GM19372 (cell line): ENCODE data around the gene ANTKMT.
"Not testable (repeated sequence)": the region's sequence is repeated elsewhere in the genome, so short reads cannot be mapped to it uniquely, and the experiment has no call there.

Experiments
- ATAC-seq: cut with Tn5 transposase; IDR thresholded peaks from one replicate; pipeline ENCODE4 v1.9.1; 2021; ENCODE audit warnings: mild to moderate bottlenecking, low read depth, moderate library complexity; ENCODE audit not compliant: unreplicated experiment

Gene ANTKMT

DNA sequence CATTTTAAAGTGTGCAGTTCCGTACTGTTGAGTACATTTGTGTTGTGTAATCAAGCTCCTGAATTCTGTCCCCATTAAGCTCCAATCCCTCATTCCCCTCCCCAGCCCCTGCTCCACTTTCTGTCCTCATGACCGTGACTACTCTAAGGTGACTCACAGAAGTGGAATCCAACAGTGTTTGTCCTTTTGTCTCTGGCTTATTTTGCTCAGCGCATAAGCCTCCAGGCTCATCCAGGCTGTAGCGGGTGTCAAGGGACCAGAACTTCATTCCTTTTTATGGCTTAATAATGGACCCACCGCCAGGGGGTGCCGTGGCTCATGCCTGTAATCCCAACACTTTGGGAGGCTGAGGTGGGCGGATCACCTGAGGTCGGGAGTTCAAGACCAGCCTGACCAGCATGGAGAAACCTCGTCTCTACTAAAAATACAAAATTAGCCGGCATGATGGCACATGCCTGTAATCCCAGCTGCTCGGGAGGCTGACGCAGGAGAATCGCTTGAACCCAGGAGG lies 8.2 kb upstream of the ANTKMT start:
- ATAC-seq, result not testable (repeated sequence)

DNA sequence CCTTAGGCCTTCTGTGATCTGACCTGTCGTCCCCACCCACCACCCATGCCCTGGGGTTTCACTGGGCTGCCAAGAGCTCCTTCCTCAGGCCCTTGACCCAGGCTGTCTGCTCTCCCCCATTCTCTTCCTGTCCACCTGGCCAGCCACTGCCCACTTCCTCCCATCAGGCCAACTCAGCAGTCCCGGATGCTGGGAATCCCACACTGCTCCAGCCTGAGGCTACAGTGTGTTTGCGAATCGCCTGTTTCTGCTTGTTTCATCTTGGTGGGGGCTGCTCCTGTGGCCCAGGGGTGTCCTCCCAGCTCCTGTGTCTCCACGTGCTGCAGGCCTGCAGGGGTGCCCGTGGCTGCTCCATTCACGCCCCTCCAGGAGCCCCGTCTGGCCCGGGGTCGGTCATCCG lies 6.9 kb upstream of the ANTKMT start:
- no peak for ATAC-seq

DNA sequence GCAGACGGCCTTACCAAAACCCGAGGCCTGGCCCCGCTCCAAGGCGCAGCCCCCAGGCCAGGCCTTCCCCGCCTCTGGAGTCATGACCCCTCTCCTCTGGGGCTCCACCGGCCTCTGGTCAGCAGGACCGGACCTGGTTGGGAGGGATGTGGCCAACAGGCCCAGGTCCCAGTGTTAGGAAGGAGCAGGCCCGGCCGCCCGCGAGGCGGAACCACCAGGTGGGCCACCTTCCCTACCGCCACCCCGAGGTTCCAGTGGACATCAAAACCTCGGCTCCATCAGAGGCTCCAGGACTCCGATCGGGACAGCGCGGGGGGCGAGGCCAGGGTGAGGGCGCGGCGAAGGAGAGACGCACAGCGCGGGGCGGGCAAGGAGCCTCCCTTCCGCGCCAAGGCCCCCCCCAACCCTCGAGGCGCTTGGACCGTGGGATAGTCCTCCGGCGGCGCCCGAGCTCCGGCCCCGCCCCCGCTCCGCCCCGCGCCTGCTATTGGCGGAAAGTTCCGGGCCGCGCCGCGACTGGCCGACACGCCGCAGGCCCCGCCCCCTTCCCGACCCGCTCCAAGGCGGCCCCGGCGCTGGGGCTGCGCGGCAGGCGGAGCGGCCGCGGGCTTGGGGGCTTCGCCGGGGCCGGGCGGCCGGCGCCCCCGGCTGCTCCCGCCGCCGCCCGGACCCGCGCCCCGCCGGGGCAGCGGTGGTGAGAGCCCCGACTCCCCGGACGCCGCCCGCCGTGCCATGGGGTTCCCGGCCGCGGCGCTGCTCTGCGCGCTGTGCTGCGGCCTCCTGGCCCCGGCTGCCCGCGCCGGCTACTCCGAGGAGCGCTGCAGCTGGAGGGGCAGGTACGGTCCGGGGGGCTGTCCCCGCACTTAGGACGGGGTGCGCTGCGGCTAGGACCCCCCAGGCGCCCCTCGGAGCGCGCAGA lies 6.1 kb upstream of the ANTKMT start, which contains the start of gene METRN:
Gene METRN (plus strand): TSS at position 561 of the 919 bp plus-strand sequence. CDS start 172 bp downstream, at position 733.
- peak; percentile 69 for ATAC-seq

DNA sequence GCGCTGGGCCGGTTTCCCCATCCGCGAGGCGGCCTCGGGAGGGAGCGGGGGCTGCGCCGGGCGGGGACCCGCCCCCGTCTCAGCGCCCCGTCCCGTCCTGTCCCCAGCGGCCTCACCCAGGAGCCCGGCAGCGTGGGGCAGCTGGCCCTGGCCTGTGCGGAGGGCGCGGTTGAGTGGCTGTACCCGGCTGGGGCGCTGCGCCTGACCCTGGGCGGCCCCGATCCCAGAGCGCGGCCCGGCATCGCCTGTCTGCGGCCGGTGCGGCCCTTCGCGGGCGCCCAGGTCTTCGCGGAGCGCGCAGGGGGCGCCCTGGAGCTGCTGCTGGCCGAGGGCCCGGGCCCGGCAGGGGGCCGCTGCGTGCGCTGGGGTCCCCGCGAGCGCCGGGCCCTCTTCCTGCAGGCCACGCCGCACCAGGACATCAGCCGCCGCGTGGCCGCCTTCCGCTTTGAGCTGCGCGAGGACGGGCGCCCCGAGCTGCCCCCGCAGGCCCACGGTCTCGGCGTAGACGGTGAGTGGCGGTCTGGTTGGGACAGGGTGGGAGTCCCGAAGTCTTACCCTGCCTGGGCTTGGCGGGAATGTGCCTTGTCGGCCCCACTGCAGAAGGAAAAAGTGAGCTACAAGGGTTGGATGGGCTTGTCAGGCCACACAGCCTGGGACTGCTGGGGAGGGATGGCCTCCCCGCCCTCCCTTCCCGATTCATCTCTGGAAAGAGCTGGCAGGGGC lies 5.3 kb upstream of the ANTKMT start:
- peak; percentile 16 for ATAC-seq

DNA sequence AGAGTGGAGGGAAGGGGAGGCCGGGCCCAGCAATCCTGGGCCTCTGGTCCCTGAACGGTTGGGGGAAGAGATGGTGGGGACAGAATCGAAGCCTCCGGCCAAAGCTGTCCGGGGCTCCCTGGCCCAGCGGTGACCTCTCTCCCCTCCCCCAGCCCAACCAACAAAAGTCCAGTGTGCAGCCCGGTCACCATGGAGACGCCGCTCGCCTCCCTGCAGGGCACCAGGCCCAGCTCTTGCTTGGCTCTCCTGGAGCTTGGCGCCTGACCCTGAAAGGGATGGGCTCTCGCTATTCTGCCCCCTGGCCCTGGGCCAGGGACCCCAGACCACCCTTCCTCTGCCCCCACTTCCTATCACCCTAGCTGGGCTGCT lies 4.8 kb upstream of the ANTKMT start:
- no peak for ATAC-seq

DNA sequence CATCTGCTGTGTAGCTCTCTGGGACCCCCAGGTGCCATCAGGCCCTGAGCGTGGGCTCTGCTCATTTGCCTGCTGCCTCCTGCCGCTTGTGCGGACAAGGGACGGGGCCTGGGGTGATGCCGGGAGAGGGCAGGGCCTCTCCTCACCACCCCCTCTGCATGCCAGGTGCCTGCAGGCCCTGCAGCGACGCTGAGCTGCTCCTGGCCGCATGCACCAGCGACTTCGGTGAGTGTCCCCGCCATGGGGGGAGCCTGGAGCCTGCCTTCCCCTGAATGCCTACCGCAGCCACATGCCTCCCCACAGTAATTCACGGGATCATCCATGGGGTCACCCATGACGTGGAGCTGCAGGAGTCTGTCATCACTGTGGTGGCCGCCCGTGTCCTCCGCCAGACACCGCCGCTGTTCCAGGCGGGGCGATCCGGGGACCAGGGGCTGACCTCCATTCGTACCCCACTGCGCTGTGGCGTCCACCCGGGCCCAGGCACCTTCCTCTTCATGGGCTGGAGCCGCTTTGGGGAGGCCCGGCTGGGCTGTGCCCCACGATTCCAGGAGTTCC lies 4.1 kb upstream of the ANTKMT start:
- ATAC-seq, result no peak

DNA sequence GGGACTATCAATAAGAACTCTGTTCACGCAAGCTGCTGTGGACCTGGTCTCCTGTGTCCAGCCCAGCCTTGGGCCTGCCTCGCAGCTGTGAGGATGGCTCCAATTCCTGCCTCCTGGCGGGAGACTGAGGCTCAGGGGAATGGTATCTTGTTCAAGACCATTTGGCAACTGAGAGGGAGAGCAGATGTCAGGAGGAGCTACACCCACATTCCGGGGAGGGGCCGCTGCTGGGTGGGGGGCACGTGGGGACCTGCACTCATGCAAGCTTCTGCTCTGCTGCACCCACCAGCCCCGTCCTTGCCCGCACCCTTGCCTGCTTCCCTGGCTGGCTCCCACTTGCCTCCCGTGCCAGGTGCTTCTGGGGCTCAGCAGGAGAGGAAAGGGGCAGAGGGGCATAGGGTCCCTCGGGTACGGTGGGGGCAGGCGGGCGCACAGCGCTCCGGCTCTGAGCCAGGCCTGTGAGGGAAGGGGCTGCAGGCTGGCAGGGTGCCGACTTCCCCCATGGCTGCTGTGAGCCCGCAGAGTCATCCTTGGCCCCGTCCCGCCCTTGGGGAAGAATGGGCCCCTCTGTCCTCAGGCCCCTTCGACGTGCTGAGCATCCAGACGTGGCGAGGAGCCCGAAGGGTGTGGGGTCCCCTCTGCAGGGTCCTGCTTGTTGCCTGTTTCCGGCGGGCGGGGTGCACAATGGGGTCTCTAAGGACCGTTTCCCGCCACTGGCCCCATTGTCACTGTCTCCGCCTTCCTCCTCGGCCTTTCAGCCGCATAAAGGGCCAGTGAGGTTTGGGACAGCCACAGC lies 3.3 kb upstream of the ANTKMT start:
- no peak for ATAC-seq

DNA sequence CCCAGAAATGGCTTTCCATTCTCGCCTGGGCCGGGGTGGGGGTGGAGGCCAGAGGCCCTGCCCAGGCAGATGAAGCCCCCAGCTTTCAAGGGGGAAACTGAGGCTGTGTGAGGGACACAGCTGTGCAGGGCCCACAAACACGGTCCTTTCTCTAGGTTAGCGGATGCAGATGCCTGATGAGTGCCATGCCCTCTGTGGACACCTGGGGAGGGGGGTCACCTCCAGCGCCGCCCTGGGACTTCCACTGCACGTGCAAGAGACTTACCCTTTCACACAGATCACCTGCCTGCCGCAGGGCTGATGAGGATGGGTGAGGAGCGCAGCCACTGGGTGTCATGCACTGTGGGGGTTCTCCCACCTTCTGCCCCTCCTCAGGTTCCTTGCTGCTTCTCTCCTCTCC lies 2.6 kb upstream of the ANTKMT start:
- ATAC-seq, result no peak

DNA sequence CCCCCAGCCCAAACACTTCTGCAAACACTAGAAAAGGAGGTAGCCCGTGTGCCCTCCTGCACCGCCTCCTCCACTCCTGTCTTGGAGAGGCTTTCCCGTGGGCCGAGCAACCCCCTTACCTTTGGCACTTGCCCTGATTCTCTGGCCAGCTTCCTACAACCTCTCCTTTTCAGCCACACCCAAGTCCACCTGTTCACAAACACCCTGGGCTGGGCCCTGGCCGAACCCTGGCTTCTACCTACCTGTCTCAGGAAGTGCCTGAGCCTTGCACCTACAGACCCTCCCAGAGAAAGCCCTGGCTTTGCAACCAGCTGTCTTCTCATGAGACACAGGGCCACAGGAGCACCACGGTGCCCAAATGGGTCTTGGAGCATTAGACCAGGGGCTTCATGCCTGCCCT lies 2.0 kb upstream of the ANTKMT start:
- no peak for ATAC-seq

DNA sequence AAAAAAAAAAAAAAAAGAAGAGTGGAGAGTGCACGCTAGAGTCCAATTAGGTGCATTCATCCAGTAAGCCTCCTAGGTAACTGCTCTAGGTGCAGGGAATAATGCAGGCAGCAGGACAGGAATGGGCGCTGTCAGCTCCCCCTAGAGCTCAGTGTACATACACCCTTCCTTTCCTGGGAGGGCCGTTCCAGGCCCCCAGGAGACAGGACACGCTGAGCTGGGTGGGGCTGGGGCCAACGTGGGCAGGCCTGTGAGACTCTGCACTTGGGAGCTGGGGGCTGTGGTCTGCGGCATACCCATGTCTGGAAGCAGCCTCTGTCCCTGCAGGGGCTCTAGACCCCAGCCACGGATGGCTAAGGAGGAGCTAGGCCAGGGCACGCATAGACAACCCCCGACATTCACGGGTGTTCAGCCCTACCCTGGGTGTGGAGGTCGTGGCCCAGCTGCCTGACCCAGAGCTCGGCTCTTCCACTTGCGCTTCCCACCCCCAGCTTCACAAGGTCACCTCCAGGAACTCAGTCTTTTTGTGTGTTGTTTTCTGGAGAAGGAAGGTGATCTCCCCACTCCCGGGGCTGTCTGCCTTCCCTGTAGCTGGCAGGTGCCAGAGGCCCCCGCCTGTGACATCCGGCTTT lies 1.0 kb upstream of the ANTKMT start:
- ATAC-seq, result no peak

DNA sequence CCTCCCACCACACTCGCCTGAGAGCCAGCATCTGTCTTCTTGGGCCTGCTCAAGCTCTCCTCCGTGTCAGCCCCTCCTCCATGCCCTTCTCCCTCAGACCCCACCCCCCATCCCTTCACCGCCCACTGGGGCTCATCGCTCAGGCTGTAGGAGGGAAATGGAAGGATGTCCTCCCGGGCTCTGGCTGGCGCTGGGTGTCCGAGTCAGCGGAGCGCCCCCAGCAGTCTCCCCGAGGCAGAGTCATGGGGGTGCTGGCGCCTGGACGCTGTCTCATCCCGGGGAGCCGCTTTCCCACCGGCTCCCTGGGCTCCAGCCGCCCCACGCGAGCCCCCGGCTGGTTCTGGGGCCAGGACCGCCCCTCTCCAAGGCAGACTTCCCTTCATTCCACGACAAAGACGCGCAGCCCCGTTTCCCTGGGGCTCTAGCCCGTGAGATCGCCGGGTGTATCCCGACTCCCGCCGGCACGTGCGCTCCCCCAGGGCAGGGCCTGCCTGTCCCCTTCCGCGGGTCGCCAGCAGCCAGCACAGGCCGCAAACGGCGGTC lies 428 bp upstream of the ANTKMT start:
- peak; percentile 19 for ATAC-seq

DNA sequence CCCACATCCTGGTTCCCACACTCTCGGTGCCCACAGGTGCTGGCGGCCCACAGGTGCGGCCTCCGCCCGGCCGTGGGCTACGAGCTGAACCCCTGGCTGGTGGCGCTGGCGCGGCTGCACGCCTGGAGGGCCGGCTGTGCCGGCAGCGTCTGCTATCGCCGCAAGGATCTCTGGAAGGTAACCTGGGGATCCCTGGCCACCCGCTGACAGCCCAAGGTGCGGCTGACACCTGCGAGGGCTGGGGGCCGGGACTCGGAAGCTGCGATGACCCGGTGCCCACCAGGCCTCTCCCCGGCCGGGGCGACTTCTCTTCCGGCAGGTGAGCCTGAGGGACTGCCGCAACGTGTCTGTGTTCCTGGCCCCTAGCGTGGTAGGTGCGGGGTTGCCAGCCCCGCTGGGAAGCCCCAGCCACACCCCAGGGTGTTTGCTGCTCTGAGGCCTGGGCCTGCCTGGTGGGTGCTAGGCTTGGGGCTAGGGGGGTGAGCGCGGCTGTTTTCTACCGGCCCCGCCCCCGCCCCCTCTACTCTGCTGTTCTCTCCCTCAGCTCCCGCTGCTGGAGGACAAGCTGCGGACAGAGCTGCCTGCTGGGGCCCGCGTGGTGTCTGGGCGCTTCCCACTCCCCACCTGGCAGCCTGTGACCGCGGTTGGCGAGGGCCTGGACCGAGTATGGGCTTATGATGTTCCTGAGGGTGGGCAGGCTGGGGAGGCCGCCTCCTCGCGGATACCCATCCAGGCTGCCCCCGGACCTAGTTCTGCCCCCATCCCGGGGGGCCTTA lies 1.0 kb downstream of the ANTKMT start:
- no peak for ATAC-seq

DNA sequence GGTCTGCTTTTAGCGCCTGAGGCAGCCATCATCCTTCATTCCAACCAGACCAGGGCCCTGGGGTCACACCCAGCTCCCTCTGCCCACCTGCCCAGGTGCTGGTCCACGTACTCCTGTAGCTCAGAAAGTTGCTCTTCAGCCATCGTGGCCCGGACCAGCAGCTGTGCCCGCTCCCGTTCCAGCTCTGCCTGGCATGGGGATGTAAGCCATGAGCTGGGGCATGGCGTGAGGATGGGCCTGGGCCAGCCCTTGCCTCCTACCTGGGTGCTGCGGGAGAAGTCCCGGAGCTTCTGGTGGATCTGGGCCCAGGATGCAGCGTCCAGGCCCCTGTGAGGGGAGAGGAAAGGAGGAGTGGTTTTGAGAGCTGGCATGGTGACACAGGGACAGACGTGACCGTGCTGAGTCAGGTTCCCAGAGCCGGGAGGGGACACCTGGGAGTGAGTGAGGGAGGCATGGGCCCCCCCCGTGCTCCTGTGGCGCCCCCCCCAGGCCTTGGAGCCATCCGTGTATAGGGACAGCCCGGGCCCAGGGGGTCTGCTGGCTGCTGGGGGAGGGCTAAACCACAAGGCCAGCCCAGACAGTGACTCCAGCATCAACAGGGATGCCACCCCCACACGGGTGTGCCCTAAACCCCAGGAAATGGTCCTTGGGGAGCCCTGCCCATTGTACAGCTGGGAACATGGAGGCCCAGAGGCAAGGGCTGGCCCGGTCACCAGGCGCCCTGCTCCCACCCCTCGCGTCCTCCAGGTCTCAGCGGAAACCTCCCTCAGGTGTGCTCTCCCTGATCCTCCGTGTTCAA lies 2.1 kb downstream of the ANTKMT start:
- ATAC-seq, result no peak

DNA sequence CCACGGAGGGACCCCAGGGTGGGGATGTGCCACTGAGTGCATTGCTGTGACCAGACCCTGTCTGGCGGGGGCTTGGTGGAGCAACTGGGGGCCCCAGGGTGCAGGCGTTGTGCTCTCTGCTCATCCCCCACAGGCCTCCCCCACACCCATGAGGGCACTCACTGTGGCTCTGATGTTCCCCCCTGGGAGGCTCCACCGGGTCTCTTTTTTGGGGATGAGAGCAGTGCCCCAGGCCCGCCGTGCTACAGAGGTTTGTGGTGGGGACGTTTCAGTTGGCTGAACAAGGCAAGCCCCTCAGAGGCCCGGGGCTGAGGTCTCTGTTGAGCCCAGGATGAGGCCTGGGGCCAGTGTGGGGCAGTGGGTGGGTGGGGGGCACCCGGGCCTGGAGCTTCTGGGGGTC lies 2.7 kb downstream of the ANTKMT start:
- no peak for ATAC-seq

DNA sequence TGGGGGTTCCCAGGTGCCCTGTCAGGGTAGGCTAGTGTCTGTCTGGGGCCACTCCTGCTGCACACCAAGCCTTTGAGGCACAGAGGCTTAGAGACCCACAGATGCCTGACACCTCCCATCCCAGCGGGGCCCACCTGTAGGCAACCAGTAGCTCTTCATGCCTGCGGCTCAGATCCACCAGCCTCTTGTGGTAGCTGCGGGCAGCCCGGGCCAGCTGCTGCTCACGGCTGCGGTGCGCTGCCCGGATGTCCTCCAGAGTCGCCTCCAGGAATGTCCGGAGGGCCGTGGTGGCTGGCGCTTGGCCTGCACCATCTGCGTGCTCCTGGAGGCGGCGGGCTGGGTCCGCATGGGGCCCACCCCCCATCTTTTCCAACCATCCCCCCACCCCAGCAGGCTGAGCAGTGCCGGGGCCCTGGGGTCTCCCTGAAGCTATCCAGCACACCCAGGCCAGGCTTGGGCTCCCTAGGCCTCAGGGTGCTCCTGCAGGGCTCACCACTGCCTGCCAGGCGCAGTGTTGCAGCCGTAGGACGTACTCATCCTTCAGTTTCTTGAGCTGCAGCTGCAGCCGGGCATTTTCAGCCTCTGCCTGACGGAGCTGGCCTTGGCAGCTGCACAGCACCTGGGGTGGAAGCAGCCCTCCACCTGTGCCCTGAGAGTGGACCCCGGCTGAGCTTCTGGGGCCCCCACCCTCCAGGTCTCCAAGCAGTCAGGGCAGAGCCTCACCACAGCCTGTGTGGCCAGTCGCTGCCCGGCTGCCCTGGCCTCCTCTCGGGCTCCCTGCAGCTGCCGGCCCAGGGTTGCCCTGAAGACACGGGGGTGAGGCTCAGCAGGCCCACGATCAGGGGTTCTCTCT lies 3.5 kb downstream of the ANTKMT start:
- ATAC-seq, result no peak

DNA sequence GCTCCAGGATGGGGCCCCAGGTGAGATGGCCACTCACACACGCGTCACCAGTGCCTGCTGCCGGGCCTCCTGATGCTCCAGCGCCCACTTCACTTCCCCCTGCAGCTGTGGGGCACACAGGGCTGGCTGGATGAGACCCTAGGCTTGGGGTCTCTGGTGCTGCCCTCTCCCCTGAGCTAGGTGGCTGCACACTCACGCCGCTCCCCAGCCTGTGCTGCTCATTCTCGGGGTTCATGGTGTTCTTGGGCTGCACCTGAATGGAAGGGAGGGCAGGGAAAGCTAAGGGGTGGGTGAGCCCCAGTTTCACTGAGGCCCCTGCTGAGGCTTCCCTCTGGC lies 4.1 kb downstream of the ANTKMT start:
- no peak for ATAC-seq

DNA sequence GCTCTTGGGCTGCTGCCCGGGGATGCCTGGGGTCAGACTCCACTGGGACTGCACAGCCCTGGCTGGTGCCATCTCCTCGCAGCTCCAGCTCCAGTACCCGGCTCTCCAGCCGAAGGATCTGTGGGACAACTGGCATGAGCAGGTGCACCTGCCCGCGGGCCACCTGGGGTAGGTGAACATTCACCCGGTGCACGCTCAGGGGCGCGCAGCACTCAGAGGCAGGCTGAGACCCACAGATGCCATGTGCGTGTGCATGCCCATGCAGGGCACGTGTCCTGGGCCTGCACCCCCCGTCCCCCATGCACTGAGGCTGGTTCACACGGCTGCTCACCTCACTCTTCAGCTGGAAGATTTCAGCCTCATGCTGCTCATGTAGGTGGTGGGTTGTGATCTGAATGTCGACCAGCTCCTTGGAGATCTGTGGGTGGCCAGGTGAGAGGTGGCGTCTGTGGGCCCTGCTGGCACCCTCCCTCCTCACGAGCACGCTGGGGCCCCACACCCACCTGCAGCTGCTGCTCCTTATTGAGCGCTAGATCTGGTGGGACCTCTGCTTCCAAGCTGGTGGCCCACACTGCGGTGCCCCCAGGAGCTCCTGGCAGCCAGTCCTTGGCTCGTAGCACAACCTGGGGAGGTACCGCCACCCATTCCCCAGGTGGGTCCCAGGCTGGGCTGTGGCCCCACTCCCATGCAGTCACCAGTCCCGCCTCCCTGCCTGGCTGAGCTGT lies 4.7 kb downstream of the ANTKMT start:
- ATAC-seq, result no peak
